D721Med (cell line): ENCODE measurements around the gene VDR.

Experiments
- DNase-seq: peaks from one replicate; pipeline ENCODE4 v3.0.0; 2011; ENCODE audit warnings: low spot score; ENCODE audit not compliant: insufficient read length
- FAIRE-seq: peaks from 2 replicates; lab custom pipeline; 2011; peaks lifted over from hg19 to GRCh38; lab: Jason Lieb, UNC
- TF ChIP-seq, protein P1 (sequence below): IDR thresholded peaks from 2 replicates; pipeline ENCODE4 v1.5.1; 2012; ENCODE audit warnings: mild to moderate bottlenecking, control low read depth; ENCODE audit not compliant: insufficient read depth; ENCODE audit errors: missing control alignments

Gene VDR

DNA sequence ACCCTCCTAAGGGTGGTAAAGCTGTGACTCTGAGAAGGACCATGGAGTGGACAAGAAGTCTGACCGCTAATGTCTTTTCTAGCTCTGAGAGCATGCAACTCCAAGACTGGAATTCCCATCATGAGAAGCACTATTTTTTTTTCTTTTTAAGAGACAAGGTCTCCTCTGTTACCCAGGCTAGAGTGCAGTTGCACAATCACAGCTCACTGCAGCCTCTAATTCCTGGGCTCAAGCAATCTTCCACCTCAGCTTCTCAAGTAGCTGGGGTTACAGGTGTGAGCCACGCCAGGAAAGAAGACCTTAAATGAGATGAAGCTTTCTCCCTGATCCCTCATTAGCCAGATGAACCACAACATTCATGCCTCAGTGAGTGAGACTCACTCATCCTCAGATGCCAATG, 19.2 kb downstream of the VDR start:
- FAIRE-seq (no peak), DNase-seq (no peak)
- TF ChIP-seq, protein P1, sequence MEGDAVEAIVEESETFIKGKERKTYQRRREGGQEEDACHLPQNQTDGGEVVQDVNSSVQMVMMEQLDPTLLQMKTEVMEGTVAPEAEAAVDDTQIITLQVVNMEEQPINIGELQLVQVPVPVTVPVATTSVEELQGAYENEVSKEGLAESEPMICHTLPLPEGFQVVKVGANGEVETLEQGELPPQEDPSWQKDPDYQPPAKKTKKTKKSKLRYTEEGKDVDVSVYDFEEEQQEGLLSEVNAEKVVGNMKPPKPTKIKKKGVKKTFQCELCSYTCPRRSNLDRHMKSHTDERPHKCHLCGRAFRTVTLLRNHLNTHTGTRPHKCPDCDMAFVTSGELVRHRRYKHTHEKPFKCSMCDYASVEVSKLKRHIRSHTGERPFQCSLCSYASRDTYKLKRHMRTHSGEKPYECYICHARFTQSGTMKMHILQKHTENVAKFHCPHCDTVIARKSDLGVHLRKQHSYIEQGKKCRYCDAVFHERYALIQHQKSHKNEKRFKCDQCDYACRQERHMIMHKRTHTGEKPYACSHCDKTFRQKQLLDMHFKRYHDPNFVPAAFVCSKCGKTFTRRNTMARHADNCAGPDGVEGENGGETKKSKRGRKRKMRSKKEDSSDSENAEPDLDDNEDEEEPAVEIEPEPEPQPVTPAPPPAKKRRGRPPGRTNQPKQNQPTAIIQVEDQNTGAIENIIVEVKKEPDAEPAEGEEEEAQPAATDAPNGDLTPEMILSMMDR = no peak

DNA sequence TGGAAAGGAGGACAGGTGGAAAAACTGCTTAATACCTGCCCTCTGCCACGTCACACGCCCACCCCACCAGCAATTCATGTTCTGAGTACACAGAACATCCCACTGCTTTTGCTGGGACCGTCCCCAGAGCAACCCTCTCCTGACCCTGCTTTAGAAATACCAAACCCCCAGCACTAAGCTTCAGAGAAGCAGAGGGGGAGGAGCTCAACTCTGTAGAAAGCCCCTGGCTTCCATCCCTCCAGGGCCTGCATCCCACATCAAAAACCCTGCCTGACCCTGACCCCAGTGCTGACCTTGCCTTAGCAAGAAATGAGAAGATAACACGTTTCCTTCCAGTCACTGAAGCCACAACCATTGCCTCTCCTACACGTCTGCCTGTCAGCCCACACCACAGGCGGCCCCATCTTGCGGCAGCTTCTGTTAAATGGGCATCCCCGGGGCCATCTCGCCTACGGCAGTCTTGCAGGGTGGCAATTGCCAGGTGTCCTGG, 19.7 kb downstream of the VDR start:
- FAIRE-seq (no peak), DNase-seq (no peak)
- TF ChIP-seq, protein P1 = no peak

DNA sequence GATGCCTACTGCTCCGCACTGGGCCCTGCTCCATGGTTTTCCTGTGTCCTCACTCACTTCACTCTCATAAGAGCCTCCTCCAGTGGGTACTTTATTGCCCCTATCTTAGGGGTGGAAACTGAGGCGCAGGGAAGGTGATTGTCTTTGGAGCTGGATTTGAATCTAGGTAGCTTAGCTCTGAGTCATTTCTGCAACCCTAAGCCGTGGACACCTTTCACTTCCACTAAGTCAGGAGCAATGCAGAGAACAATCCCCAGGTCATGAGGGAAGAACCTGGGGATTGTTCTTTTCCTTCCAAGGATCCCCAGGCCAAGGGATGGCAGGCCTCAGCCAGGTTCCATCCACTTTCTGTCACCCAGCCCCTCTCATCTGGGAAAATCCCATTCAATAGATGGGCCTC, 20.3 kb downstream of the VDR start:
- no peak for FAIRE-seq
- no peak for DNase-seq
- TF ChIP-seq, protein P1 = no peak

DNA sequence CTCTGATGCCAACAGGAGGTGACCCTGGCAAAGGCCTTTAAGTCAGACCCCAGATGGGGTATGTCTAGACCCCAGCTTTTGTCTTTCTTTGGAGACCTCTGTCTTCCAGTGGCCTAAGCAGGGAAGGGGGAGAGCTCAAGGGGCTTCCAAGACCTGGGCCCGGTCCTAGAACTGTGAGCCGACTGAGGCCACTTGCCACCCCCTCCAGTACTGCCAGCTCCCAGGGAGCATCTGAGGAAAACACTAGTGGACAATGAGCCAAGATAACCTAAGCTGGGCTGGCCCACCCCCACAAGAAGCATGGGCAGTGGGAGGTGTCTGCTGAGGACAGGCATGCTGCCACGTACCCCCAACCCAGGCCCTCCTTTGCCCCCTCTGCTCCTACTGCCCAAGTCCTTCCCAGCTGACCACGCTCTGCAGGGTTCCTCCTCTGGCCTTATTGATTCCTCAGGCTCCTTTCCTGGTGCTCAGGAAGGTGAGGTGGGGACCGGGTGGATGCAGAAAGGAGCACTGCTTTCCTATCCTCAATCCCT, 21.1 kb downstream of the VDR start:
- no peak for FAIRE-seq
- TF ChIP-seq, protein P1 = no peak
- no peak for DNase-seq

DNA sequence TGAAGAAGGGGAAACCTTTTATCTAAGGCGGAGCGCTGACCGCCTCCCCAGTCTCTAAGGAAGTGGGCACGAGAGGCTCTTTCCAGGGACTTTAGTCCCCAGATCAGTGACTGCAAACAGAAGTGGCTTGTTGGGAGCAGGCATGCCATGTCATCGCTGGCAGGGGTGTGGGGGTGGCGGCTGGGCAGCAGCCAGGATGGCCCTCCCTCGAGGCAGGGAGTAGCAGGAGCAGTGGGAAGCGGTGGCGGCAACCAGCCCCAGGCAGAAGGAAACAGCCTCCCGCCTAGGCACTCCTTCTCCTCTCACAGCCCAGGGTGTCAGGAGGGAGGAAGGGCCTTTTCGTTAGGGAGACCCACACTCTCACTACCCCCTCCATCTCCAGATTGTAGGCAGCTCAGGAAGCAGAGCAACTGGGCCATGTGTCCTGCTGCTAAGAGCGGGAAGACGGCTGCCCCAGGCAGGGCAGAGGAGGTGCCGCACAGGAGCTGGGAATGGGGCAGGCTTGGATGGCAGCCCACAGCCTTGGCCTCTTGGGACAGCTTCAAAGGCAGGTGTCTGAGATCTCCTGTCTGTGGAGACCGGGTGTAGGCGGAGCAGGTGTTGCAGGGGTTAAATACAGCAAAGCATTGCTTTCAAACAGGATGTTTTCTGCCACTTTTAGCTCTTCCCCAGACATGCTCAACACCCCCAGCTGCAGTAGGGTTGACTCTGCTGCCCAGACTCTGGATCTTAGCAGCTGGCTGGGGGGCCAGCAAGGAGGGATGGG, 21.8 kb downstream of the VDR start:
- DNase-seq (no peak), FAIRE-seq (no peak)
- TF ChIP-seq, protein P1 = no peak

DNA sequence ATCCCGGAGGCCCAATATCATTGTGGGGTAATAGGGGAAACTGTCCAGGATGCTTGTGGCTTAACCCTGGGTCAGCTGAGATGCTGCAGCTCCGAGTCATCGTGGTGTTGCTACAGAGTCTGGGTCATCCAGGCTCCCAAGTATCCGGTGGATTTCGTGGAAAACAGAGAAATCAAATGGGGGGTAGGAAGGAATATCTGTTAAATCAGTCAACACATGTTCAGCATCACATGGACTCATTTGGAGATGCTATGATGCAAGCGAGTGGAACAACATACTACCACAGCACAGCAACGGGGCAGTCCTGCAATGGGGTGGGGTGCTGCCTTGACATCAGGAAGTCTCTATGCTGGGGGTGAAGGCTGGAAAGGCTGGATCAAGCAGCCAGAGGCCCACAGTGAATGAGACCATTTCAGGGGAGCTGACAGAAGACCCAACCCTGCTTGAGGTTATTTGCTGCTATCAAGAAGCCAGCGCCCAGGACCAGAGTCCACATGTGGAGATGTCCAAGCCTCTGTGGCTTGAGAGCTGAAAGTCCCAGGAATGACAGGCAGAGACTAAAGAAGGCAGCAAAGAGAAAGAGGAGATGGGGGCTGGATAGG, 22.9 kb downstream of the VDR start:
- no peak for DNase-seq
- TF ChIP-seq, protein P1 = no peak
- no peak for FAIRE-seq
